ENCODE measurements around the gene NFATC4. TPM values are rescaled to one million over a fixed set of nuclear protein-coding genes. Genes with fewer than 3 reads are reported as not detected.

The NFATC4 gene
- polyA plus RNA-seq, 2 donors: 20.9 to 25.6 TPM

DNA sequence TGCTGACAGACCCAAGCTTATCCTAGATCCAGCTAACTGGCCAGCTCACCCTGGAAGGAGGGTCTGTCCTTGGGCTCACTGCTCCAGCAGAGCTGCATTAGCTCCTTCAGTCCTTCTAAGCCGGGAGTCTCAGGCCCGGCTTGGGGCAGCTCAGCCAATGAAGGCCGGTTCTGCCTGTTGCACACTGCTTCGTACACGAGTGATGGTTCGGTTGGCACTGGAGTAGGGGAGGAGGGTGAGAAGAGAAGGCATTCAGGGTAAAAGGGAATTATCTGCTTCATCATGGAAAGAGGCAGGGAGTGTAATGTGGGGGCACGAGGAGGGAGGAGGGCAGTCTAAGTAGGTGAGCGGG, 30.2 kb upstream of the NFATC4 start:
- Histone ChIP-seq H3K9me3 (ENCODE audit: control insufficient read depth in 2 of 2, insufficient read depth in 1 of 2, low read depth in 1 of 2, low read length in 1 of 2) (no peaks in the 10 kb centered on the region), H3K36me3 (ENCODE audit: control insufficient read depth in 2 of 2, insufficient read depth in 2 of 2, low read length in 1 of 2) (peaks cover 0 to 4% of the 10 kb centered on the region in 2 donors), H3K4me1 (ENCODE audit: control insufficient read depth in 2 of 2, insufficient read depth in 2 of 2, low read length in 1 of 2) (peaks cover 5 to 13% of the 10 kb centered on the region in 2 donors), H3K4me3 (ENCODE audit: low read depth in 1 of 2, low read length in 2 of 2) (no peak overlapping the region), H3K27me3 (ENCODE audit: control insufficient read depth in 1 of 2, insufficient read depth in 2 of 2, low read length in 2 of 2) (no peaks in the 10 kb centered on the region), H3K27ac (ENCODE audit: low read depth in 2 of 2, low read length in 1 of 2) (no peak overlapping the region)
- 94 to 95% methylated on average over 8 of the region's 8 CpGs for WGBS, 2 donors

DNA sequence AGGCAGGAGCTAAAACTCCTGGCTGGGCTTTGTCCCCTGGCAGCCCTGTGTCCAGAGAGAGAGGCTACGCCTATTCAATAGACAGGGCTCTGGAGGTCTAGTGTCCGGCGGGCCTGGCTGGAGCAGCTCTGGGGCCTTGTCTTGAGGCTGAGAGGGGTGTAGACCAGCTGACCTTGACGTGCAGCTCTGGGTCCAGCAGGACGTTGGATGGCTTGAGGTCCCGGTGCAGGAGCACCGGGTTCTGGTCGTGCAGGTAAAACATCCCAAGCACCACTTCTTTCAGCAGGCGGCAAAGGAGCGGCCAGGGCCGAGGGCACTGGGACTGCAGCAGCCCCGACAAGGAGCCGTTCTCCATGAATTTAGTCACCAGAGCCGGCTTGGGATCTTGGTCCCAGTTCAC, 29.1 kb upstream of the NFATC4 start:
- H3K4me1 ChIP-seq (ENCODE audit: control insufficient read depth in 2 of 2, insufficient read depth in 2 of 2, low read length in 1 of 2): peaks cover 5 to 9% of the 10 kb centered on the region in 2 donors
- no peaks in the 10 kb centered on the region for H3K27me3 ChIP-seq (ENCODE audit: control insufficient read depth in 1 of 2, insufficient read depth in 2 of 2, low read length in 2 of 2)
- WGBS, 2 donors: 73 to 82% methylated on average over 14 of the region's 14 CpGs
- no peaks in the 10 kb centered on the region for H3K9me3 ChIP-seq (ENCODE audit: control insufficient read depth in 2 of 2, insufficient read depth in 1 of 2, low read depth in 1 of 2, low read length in 1 of 2)
- H3K4me3 ChIP-seq (ENCODE audit: low read depth in 1 of 2, low read length in 2 of 2): peak overlapping the region; percentile 53 to 61
- H3K27ac ChIP-seq (ENCODE audit: low read depth in 2 of 2, low read length in 1 of 2): no peak overlapping the region
- peaks cover 0 to 4% of the 10 kb centered on the region in 2 donors for H3K36me3 ChIP-seq (ENCODE audit: control insufficient read depth in 2 of 2, insufficient read depth in 2 of 2, low read length in 1 of 2)

DNA sequence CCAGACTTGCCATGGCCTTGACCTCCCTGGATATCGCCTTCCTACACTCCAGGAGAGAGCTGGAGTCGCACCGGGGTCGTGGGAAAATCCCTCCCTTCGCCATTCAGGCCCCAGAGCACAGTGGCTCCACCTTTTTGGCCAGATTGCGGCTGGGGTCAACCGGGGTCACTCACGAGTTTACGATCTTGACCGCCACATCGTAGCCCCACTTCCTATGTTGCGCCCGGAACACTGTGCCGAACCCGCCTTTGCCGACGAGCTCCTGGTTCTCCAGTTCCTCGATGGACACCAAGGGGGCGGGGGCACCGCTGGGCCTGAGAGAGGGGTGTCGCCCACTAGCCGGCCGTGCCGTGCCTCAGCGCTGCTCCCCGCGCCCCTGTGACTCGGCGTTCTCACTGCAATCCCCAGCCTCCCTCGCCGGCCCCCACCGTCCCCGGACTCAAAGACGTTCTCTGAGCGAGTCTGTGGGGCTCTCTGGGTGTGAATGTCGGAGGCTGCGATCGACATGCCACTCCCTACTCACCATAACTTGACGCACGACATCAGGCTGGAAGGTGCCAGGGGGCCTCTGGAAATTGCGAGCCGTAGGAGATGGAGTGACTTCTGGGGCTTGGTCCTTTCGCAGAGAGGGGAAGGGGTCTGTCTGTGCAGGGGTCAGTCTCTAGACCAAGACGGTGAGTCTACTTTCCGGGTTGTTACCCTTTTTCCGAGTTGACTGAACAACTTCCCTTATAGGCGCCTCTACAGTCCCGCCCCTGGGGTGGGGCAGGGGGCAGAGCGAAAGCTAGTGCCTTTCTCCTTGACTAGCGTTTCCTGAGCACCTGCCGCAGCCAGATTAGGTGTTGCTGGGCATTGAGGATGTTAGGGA, 28.5 kb upstream of the NFATC4 start, which contains the start of gene RIPK3:
RIPK3 (minus strand) TSS at position 708 of the 868 bp plus-strand sequence; CDS start at position 543, 165 bp downstream.
- peak within 1 kb of the TSS; percentile 53 to 61 for H3K4me3 ChIP-seq (ENCODE audit: low read depth in 1 of 2, low read length in 2 of 2)
- no peaks in the 10 kb centered on the region for H3K27me3 ChIP-seq (ENCODE audit: control insufficient read depth in 1 of 2, insufficient read depth in 2 of 2, low read length in 2 of 2)
- WGBS, 2 donors: 8 to 13% methylated on average over 51 of the region's 51 CpGs

GRCh38 chr14:24340606-24341005, 27.4 kb upstream of the NFATC4 start:
- peaks cover 5 to 6% of the 10 kb centered on the region in 2 donors for H3K4me1 ChIP-seq (ENCODE audit: control insufficient read depth in 2 of 2, insufficient read depth in 2 of 2, low read length in 1 of 2)
- no peaks in the 10 kb centered on the region for H3K9me3 ChIP-seq (ENCODE audit: control insufficient read depth in 2 of 2, insufficient read depth in 1 of 2, low read depth in 1 of 2, low read length in 1 of 2)
- no peak overlapping the region for H3K27ac ChIP-seq (ENCODE audit: low read depth in 2 of 2, low read length in 1 of 2)

More for the DNA sequence above, 28.5 kb upstream of the NFATC4 start, which contains the start of gene RIPK3:
- no peaks in the 10 kb centered on the region for H3K9me3 ChIP-seq (ENCODE audit: control insufficient read depth in 2 of 2, insufficient read depth in 1 of 2, low read depth in 1 of 2, low read length in 1 of 2)
- H3K36me3 ChIP-seq (ENCODE audit: control insufficient read depth in 2 of 2, insufficient read depth in 2 of 2, low read length in 1 of 2): peaks cover 0 to 4% of the 10 kb centered on the region in 2 donors
- H3K4me1 ChIP-seq (ENCODE audit: control insufficient read depth in 2 of 2, insufficient read depth in 2 of 2, low read length in 1 of 2): peaks cover 5 to 9% of the 10 kb centered on the region in 2 donors
- peak within 1 kb of the TSS; percentile 60 to 62 for H3K27ac ChIP-seq (ENCODE audit: low read depth in 2 of 2, low read length in 1 of 2)

DNA sequence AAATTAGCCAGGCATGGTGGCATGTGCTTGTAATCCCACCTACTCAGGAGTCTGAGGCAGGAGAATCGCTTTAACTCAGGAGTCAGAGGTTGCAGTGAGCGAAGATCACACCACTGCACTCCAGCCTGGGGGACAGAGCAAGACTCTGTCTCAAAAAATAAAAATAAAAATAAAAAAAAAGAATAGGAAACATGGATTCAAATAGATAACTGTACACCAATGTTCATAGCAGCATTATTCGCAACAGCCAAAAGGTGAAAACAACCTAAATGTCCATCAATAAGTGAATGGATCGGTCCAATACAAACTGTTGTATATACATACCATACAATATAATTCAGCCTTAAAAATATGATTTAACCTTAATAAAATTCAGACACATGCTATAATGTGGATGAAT, 25.1 kb upstream of the NFATC4 start:
- Histone ChIP-seq H3K36me3 (ENCODE audit: control insufficient read depth in 2 of 2, insufficient read depth in 2 of 2, low read length in 1 of 2) (no peaks in the 10 kb centered on the region), H3K27ac (ENCODE audit: low read depth in 2 of 2, low read length in 1 of 2) (no peak overlapping the region), H3K4me3 (ENCODE audit: low read depth in 1 of 2, low read length in 2 of 2) (no peak overlapping the region), H3K4me1 (ENCODE audit: control insufficient read depth in 2 of 2, insufficient read depth in 2 of 2, low read length in 1 of 2) (peaks cover 5 to 6% of the 10 kb centered on the region in 2 donors), H3K27me3 (ENCODE audit: control insufficient read depth in 1 of 2, insufficient read depth in 2 of 2, low read length in 2 of 2) (no peaks in the 10 kb centered on the region), H3K9me3 (ENCODE audit: control insufficient read depth in 2 of 2, insufficient read depth in 1 of 2, low read depth in 1 of 2, low read length in 1 of 2) (no peaks in the 10 kb centered on the region)
- WGBS, 2 donors: 96% methylated on average over 4 of the region's 4 CpGs

More at GRCh38 chr14:24340606-24341005, 27.4 kb upstream of the NFATC4 start:
- Histone ChIP-seq H3K27me3 (ENCODE audit: control insufficient read depth in 1 of 2, insufficient read depth in 2 of 2, low read length in 2 of 2) (no peaks in the 10 kb centered on the region), H3K4me3 (ENCODE audit: low read depth in 1 of 2, low read length in 2 of 2) (no peak overlapping the region), H3K36me3 (ENCODE audit: control insufficient read depth in 2 of 2, insufficient read depth in 2 of 2, low read length in 1 of 2) (peaks cover 0 to 4% of the 10 kb centered on the region in 2 donors)
- WGBS, 2 donors: 83 to 98% methylated on average over 1 of the region's 1 CpG

- Histone ChIP-seq H3K27me3 (ENCODE audit: control insufficient read depth in 1 of 2, insufficient read depth in 2 of 2, low read length in 2 of 2) (no peaks in the 10 kb centered on the region), H3K4me1 (ENCODE audit: control insufficient read depth in 2 of 2, insufficient read depth in 2 of 2, low read length in 1 of 2) (peaks cover 2% of the 10 kb centered on the region in 2 donors), H3K9me3 (ENCODE audit: control insufficient read depth in 2 of 2, insufficient read depth in 1 of 2, low read depth in 1 of 2, low read length in 1 of 2) (no peaks in the 10 kb centered on the region), H3K27ac (ENCODE audit: low read depth in 2 of 2, low read length in 1 of 2) (no peak overlapping the region), H3K36me3 (ENCODE audit: control insufficient read depth in 2 of 2, insufficient read depth in 2 of 2, low read length in 1 of 2) (no peaks in the 10 kb centered on the region), H3K4me3 (ENCODE audit: low read depth in 1 of 2, low read length in 2 of 2) (no peak overlapping the region)
- WGBS, 2 donors: 74 to 82% methylated on average over 7 of the region's 7 CpGs
Observed at GRCh38 chr14:24343795-24344660, 24.0 kb upstream of the NFATC4 start.

DNA sequence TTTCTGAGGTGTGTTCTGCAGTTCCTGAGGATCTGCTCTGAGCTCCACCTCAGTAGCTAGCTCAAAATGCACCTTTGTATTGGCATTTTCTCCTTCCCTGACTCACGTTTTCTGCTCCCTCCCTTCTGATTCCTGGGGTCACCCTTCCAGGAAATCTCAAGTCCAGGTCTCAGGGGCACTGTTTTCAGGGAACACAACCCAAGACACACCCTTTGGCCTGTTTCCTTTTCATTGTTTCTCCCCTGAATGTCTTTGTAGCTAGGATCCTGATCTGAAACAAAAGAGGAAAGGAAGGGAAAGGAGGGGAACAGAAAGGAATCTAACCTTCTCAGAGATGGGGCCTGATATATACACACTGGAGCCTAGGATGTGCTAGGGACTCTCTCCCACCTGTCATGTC, 20.9 kb upstream of the NFATC4 start:
- WGBS, 2 donors: 38 to 58% methylated on average over 1 of the region's 1 CpG
- no peak overlapping the region for H3K27ac ChIP-seq (ENCODE audit: low read depth in 2 of 2, low read length in 1 of 2)
- H3K36me3 ChIP-seq (ENCODE audit: control insufficient read depth in 2 of 2, insufficient read depth in 2 of 2, low read length in 1 of 2): no peaks in the 10 kb centered on the region
- no peaks in the 10 kb centered on the region for H3K9me3 ChIP-seq (ENCODE audit: control insufficient read depth in 2 of 2, insufficient read depth in 1 of 2, low read depth in 1 of 2, low read length in 1 of 2)
- peaks cover 0 to 3% of the 10 kb centered on the region in 2 donors for H3K4me1 ChIP-seq (ENCODE audit: control insufficient read depth in 2 of 2, insufficient read depth in 2 of 2, low read length in 1 of 2)
- H3K4me3 ChIP-seq (ENCODE audit: low read depth in 1 of 2, low read length in 2 of 2): no peak overlapping the region
- no peaks in the 10 kb centered on the region for H3K27me3 ChIP-seq (ENCODE audit: control insufficient read depth in 1 of 2, insufficient read depth in 2 of 2, low read length in 2 of 2)

- no peak overlapping the region for H3K4me3 ChIP-seq (ENCODE audit: low read depth in 1 of 2, low read length in 2 of 2)
- H3K4me1 ChIP-seq (ENCODE audit: control insufficient read depth in 2 of 2, insufficient read depth in 2 of 2, low read length in 1 of 2): peaks cover 0 to 3% of the 10 kb centered on the region in 2 donors
- 92 to 93% methylated on average over 2 of the region's 2 CpGs for WGBS, 2 donors
- no peak overlapping the region for H3K27ac ChIP-seq (ENCODE audit: low read depth in 2 of 2, low read length in 1 of 2)
- no peaks in the 10 kb centered on the region for H3K9me3 ChIP-seq (ENCODE audit: control insufficient read depth in 2 of 2, insufficient read depth in 1 of 2, low read depth in 1 of 2, low read length in 1 of 2)
- H3K27me3 ChIP-seq (ENCODE audit: control insufficient read depth in 1 of 2, insufficient read depth in 2 of 2, low read length in 2 of 2): no peaks in the 10 kb centered on the region
- H3K36me3 ChIP-seq (ENCODE audit: control insufficient read depth in 2 of 2, insufficient read depth in 2 of 2, low read length in 1 of 2): no peaks in the 10 kb centered on the region
Observed at GRCh38 chr14:24348186-24348585, 19.8 kb upstream of the NFATC4 start.

DNA sequence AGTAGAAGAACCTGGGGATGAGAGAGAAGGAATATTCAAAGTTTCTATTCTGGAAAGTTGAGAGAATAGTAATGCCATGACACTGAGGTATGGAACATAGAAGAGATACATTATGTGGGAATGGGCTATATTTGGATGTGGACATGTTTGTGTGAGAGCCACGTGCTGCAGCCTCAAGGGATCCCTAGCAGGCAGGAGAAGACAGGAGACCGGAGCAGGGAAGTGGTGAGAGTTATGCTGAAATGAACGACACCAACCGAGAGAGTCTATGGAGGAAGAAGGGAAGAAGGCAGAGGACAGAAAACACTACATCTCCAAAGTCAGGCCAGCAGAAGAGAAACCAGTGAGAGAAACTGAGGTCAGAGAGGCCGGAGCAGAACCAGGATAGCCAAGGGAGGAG, 18.2 kb upstream of the NFATC4 start:
- no peaks in the 10 kb centered on the region for H3K9me3 ChIP-seq (ENCODE audit: control insufficient read depth in 2 of 2, insufficient read depth in 1 of 2, low read depth in 1 of 2, low read length in 1 of 2)
- WGBS, 2 donors: 75 to 80% methylated on average over 5 of the region's 5 CpGs
- peaks cover 0 to 3% of the 10 kb centered on the region in 2 donors for H3K4me1 ChIP-seq (ENCODE audit: control insufficient read depth in 2 of 2, insufficient read depth in 2 of 2, low read length in 1 of 2)
- H3K27me3 ChIP-seq (ENCODE audit: control insufficient read depth in 1 of 2, insufficient read depth in 2 of 2, low read length in 2 of 2): no peaks in the 10 kb centered on the region
- H3K36me3 ChIP-seq (ENCODE audit: control insufficient read depth in 2 of 2, insufficient read depth in 2 of 2, low read length in 1 of 2): no peaks in the 10 kb centered on the region
- no peak overlapping the region for H3K4me3 ChIP-seq (ENCODE audit: low read depth in 1 of 2, low read length in 2 of 2)
- H3K27ac ChIP-seq (ENCODE audit: low read depth in 2 of 2, low read length in 1 of 2): no peak overlapping the region

Data from esophagus (tissue), 2 donors.